Measurements from ENCODE around the gene POTEI.
"Not testable (repeated sequence)": the region's sequence is repeated elsewhere in the genome, so short reads cannot be mapped to it uniquely, and the experiment has no call there.

DNA sequence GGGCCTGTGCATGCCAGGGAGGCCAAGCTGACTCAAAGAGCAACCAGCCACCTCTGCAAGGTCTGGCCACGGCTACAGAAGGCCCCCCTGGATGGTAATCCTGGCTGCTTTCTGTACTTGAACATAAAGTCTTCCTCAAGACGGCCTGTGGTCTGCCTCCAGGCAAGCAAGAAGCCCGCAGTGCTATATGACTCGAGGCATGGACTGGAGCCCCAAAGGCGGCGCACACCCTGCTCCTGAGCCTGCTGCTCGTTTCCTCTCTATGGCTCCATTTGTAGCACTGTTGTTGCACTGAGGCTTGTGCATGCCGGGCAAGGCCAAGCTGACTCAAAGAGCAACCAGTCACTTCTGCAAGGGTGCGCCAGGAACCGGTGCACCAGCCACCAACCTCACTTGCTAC is 57.3 kb downstream of the POTEI start:
- TF ChIP-seq, protein P1, sequence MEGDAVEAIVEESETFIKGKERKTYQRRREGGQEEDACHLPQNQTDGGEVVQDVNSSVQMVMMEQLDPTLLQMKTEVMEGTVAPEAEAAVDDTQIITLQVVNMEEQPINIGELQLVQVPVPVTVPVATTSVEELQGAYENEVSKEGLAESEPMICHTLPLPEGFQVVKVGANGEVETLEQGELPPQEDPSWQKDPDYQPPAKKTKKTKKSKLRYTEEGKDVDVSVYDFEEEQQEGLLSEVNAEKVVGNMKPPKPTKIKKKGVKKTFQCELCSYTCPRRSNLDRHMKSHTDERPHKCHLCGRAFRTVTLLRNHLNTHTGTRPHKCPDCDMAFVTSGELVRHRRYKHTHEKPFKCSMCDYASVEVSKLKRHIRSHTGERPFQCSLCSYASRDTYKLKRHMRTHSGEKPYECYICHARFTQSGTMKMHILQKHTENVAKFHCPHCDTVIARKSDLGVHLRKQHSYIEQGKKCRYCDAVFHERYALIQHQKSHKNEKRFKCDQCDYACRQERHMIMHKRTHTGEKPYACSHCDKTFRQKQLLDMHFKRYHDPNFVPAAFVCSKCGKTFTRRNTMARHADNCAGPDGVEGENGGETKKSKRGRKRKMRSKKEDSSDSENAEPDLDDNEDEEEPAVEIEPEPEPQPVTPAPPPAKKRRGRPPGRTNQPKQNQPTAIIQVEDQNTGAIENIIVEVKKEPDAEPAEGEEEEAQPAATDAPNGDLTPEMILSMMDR (IDR thresholded peaks at IDR 0.05), result not testable (repeated sequence)
- not testable (repeated sequence) for TF ChIP-seq POLR2AphosphoS5 (IDR thresholded peaks at IDR 0.05)

Measured in gastroesophageal sphincter (tissue), 3 donors.